Activated naive CD4-positive, alpha-beta T cell treated with anti-CD3 and anti-CD28 coated beads, Interleukin-2, amount 50 U/mL, for 24 hours (primary cell): Measurements from ENCODE around the gene LBX2.
"Not testable (repeated sequence)": the region's sequence is repeated elsewhere in the genome, so short reads cannot be mapped to it uniquely, and the experiment has no call there.

ENCODE experiments used
- H3K27ac Mint-ChIP-seq: one replicate; pipeline ENCODE4 v1.8.0; 2021; ENCODE audit warnings: mild to moderate bottlenecking, mixed read lengths
- H3K27me3 Mint-ChIP-seq: one replicate; pipeline ENCODE4 v1.8.0; 2021; ENCODE audit warnings: mixed read lengths
- H3K36me3 Mint-ChIP-seq: one replicate; pipeline ENCODE4 v1.8.0; 2021; ENCODE audit warnings: mixed read lengths
- H3K4me1 Mint-ChIP-seq: one replicate; pipeline ENCODE4 v1.8.0; 2021; ENCODE audit warnings: mixed read lengths
- H3K4me3 Mint-ChIP-seq: one replicate; pipeline ENCODE4 v1.8.0; 2021; ENCODE audit warnings: mild to moderate bottlenecking, mixed read lengths
- H3K9me3 Mint-ChIP-seq: one replicate; pipeline ENCODE4 v1.8.0; 2021; ENCODE audit warnings: mixed read lengths

Gene LBX2

GRCh38 chr2:74501335-74502071, 2.1 kb upstream of the LBX2 start:
- H3K27ac Mint-ChIP-seq, result no peak overlapping the region
- H3K4me3 Mint-ChIP-seq, result peak overlapping the region; percentile 73
- peaks cover 44% of the 10 kb centered on the region for H3K27me3 Mint-ChIP-seq
- H3K36me3 Mint-ChIP-seq, result peaks cover 14% of the 10 kb centered on the region
- H3K9me3 Mint-ChIP-seq, result no peaks in the 10 kb centered on the region
- peaks cover 51% of the 10 kb centered on the region for H3K4me1 Mint-ChIP-seq

GRCh38 chr2:74500578-74500946, 1.2 kb upstream of the LBX2 start:
- Mint-ChIP-seq H3K36me3 (peaks cover 13% of the 10 kb centered on the region), H3K27me3 (peaks cover 43% of the 10 kb centered on the region), H3K27ac (no peak overlapping the region), H3K4me1 (peaks cover 49% of the 10 kb centered on the region), H3K4me3 (no peak overlapping the region), H3K9me3 (no peaks in the 10 kb centered on the region)

- Mint-ChIP-seq H3K4me3 (peak overlapping the region; percentile 4), H3K27me3 (peaks cover 41% of the 10 kb centered on the region), H3K27ac (no peak overlapping the region), H3K36me3 (peaks cover 9% of the 10 kb centered on the region), H3K9me3 (no peaks in the 10 kb centered on the region), H3K4me1 (peaks cover 49% of the 10 kb centered on the region)
These were observed 656 bp upstream of the LBX2 start for GRCh38 chr2:74499940-74500577.

- Mint-ChIP-seq H3K27ac (peak overlapping the region; percentile 8), H3K27me3 (peaks cover 32% of the 10 kb centered on the region), H3K4me3 (peak overlapping the region; percentile 82), H3K9me3 (no peaks in the 10 kb centered on the region), H3K36me3 (peaks cover 6% of the 10 kb centered on the region), H3K4me1 (peaks cover 37% of the 10 kb centered on the region)
These were observed 720 bp downstream of the LBX2 start for GRCh38 chr2:74498500-74499266.

- Mint-ChIP-seq H3K27me3 (peaks cover 29% of the 10 kb centered on the region), H3K4me3 (peak overlapping the region; percentile 82), H3K9me3 (no peaks in the 10 kb centered on the region), H3K4me1 (peaks cover 31% of the 10 kb centered on the region), H3K27ac (peak overlapping the region; percentile 5), H3K36me3 (peaks cover 7% of the 10 kb centered on the region)
These were observed 1.5 kb downstream of the LBX2 start for GRCh38 chr2:74497777-74498499.

GRCh38 chr2:74496997-74497776, 2.2 kb downstream of the LBX2 start:
- H3K36me3 Mint-ChIP-seq, result peaks cover 7% of the 10 kb centered on the region
- H3K27me3 Mint-ChIP-seq, result peaks cover 23% of the 10 kb centered on the region

GRCh38 chr2:74495440-74495839, 4.0 kb downstream of the LBX2 start:
- Mint-ChIP-seq H3K36me3 (peaks cover 7% of the 10 kb centered on the region), H3K27me3 (peaks cover 13% of the 10 kb centered on the region), H3K4me1 (peaks cover 19% of the 10 kb centered on the region), H3K27ac (no peak overlapping the region), H3K9me3 (no peaks in the 10 kb centered on the region), H3K4me3 (no peak overlapping the region)

More at GRCh38 chr2:74496997-74497776, 2.2 kb downstream of the LBX2 start:
- H3K9me3 Mint-ChIP-seq, result no peaks in the 10 kb centered on the region
- peak overlapping the region; percentile 82 for H3K4me3 Mint-ChIP-seq
- peaks cover 24% of the 10 kb centered on the region for H3K4me1 Mint-ChIP-seq
- H3K27ac Mint-ChIP-seq, result no peak overlapping the region

GRCh38 chr2:74493546-74493945, 5.9 kb downstream of the LBX2 start:
- Mint-ChIP-seq H3K9me3 (no peaks in the 10 kb centered on the region), H3K36me3 (peaks cover 7% of the 10 kb centered on the region), H3K4me1 (peaks cover 11% of the 10 kb centered on the region), H3K27me3 (peaks cover 5% of the 10 kb centered on the region), H3K4me3 (no peak overlapping the region), H3K27ac (no peak overlapping the region)

GRCh38 chr2:74491648-74492544, 7.5 kb downstream of the LBX2 start:
- no peaks in the 10 kb centered on the region for H3K9me3 Mint-ChIP-seq
- H3K4me3 Mint-ChIP-seq, result no peak overlapping the region
- H3K4me1 Mint-ChIP-seq, result peaks cover 1% of the 10 kb centered on the region
- no peaks in the 10 kb centered on the region for H3K27me3 Mint-ChIP-seq
- H3K27ac Mint-ChIP-seq, result no peak overlapping the region
- H3K36me3 Mint-ChIP-seq, result peaks cover 7% of the 10 kb centered on the region

- Mint-ChIP-seq H3K27me3 (no peaks in the 10 kb centered on the region), H3K9me3 (no peaks in the 10 kb centered on the region), H3K27ac (no peak overlapping the region), H3K4me1 (peaks cover 3% of the 10 kb centered on the region), H3K36me3 (peaks cover 11% of the 10 kb centered on the region), H3K4me3 (no peak overlapping the region)
These were observed 9.5 kb downstream of the LBX2 start for GRCh38 chr2:74489906-74490305.

GRCh38 chr2:74488643-74489481, 10.5 kb downstream of the LBX2 start:
- Mint-ChIP-seq H3K4me3 (no peak overlapping the region), H3K4me1 (peaks cover 8% of the 10 kb centered on the region), H3K9me3 (no peaks in the 10 kb centered on the region), H3K27me3 (no peaks in the 10 kb centered on the region), H3K27ac (no peak overlapping the region), H3K36me3 (peaks cover 7% of the 10 kb centered on the region)

- H3K27ac Mint-ChIP-seq, result no peak overlapping the region
- no peaks in the 10 kb centered on the region for H3K9me3 Mint-ChIP-seq
- no peak overlapping the region for H3K4me3 Mint-ChIP-seq
- no peaks in the 10 kb centered on the region for H3K27me3 Mint-ChIP-seq
- H3K36me3 Mint-ChIP-seq, result peaks cover 4% of the 10 kb centered on the region
- H3K4me1 Mint-ChIP-seq, result peaks cover 24% of the 10 kb centered on the region
These were observed 13.3 kb downstream of the LBX2 start for GRCh38 chr2:74486141-74486540.

GRCh38 chr2:74483675-74484164, 15.7 kb downstream of the LBX2 start:
- not testable (repeated sequence) for H3K27me3 Mint-ChIP-seq, H3K27ac Mint-ChIP-seq, H3K9me3 Mint-ChIP-seq
- H3K4me1 Mint-ChIP-seq, result peaks cover 41% of the 10 kb centered on the region
- H3K4me3 Mint-ChIP-seq, result peak overlapping the region; percentile 99
- H3K36me3 Mint-ChIP-seq, result peaks cover 10% of the 10 kb centered on the region
